ENCODE data around the gene ZBED6.
"Not testable (repeated sequence)": the region's sequence is repeated elsewhere in the genome, so short reads cannot be mapped to it uniquely, and the experiment has no call there.

The ZBED6 gene

DNA sequence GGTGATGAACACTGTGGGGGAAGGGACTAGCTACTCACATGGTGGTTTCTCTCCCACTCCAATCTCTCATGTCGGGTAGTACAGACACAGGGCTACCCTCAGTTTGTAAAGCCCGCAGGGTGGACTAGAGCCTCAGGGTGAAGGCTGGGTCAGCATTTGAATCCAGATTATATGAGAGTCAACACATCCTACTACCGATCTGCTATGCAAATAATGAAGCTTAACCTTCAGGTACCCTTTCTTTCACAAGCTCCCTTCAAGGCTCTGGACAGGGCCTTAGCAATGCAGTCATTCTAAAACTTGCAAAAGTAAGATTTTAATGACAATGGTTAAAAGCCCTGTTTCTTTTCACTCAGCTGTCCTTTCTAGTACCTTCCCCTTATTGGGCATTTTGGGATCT lies 5.5 kb upstream of the ZBED6 start:
- no peak for DNase-seq

DNA sequence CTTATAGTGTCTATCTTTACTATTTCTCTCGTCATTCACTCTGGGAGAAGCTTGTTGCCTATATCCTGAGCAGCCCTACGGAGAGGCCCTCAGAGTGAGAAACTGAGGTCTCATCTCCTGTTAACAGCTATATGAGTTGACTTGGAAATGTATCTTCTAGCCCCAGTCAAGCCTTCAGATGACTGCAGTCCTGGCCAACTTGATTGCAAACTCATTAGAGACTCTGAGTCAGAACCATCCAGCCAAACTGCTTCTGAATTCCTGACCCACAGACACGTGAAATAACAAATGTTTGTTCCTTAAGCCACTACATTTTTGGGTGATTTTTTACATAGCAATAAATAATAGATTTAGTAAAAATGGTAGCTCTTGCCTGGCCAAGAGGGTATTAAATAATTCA lies 3.9 kb upstream of the ZBED6 start:
- DNase-seq, result no peak

DNA sequence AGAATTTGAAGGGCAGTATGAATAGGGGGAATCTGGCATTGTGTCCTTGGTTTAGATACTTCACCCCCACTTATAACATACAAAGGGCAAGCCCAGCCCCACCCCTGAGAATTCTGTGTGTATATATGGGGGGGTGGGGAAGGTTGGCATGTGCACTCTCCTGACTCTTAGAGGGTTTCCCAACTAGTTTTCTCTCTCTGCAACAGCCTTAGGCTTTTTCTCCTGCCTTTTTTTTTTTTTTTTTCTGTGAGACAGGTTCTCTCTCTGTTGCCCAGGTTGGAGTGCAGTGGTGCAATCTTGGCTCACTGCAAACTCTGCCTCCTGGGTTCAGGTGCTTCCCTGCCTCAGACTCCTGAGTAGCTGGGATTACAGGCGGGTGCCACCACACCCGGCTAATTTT lies 2.9 kb upstream of the ZBED6 start:
- no peak for DNase-seq

GRCh38 chr1:203793561-203793960 lies 1.9 kb upstream of the ZBED6 start:
- DNase-seq, result not testable (repeated sequence)

DNA sequence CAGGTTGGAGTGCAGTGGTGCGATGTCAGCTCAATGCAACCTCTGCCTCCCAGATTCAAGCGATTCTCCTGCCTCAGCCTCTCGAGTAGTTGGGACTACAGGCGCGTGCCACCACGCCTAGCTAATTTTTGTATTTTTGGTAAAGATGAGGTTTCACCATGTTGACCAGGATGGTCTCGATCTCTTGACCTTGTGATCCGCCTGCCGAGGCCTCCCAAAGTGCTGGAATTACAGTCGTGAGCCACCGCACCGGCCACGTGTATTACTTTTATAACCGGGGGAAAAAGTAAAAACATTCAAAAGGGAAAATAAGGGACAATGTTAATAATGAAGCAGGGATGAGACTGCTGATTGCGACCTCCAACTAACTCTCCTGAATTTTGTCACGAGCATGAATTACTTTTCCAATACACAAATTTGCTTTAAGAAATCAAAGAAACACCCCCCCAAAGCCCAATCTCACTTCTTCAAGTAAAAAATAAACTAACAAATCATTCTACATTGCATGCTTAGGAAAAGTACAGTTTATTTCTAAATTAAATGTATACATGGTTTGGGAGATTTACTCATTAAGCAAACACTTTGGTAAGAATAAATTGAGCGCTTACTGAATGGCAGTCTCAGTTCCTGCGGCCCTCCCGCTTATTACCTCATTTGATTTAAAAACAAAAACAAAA lies 521 bp upstream of the ZBED6 start:
- DNase-seq, result no peak

DNA sequence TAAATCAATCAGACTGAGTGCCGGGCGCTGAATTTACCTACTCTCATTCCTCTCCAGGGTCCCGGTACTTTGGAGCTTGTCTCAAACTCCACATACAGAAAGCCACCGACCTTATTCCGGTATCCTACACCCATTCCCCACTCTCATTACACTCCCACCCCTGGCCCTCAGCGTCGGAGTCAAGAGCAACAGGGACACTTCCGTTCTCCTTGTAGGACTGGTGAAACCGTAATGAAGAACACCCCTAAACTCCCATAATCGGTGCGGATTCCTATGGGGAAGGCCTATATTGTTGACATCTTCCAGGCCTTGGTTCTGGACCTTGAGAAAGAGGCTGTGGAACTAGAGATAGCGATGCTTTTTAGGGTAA lies 798 bp downstream of the ZBED6 start:
- no peak for DNase-seq

GRCh38 chr1:203797216-203797615 lies 1.8 kb downstream of the ZBED6 start:
- DNase-seq, result no peak

DNA sequence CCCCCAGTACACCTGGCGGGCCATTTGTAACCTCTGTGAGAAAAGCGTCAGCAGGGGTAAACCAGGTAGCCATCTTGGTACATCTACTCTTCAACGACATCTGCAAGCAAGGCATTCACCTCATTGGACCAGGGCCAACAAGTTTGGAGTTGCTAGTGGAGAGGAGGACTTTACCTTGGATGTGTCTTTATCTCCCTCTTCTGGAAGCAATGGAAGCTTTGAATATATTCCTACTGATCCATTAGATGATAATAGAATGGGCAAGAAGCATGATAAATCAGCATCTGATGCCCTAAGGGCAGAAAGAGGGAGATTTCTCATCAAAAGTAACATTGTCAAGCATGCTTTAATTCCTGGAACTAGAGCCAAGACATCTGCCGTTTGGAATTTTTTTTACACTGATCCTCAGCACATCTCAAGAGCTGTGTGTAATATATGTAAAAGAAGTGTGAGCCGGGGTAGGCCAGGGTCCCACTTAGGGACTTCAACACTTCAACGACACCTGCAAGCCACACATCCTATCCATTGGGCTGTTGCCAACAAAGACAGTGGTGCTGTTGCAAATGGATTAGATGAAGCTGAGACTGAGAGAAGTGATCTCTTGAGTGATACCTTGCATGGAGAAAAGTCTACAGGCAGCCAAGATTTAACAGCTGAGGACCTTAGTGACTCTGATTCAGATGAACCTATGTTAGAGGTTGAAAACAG lies 2.7 kb downstream of the ZBED6 start:
- DNase-seq, result no peak

DNA sequence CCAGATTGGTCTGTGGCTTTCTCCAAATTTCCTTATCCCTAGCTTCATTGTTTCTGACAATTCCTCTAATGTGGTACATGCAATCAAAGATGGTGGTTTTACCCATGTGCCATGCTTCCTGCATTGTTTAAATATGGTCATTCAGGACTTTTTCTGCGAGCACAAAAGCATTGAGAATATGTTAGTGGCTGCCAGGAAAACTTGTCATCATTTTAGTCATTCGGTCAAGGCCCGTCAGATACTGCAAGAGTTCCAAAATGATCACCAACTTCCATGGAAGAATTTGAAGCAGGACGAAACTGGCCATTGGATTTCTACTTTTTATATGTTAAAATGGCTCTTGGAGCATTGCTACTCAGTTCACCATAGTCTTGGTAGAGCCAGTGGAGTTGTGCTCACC lies 3.7 kb downstream of the ZBED6 start:
- no peak for DNase-seq

- no peak for DNase-seq
These were observed 4.5 kb downstream of the ZBED6 start for GRCh38 chr1:203799971-203800370.

- no peak for DNase-seq
These were observed 10.3 kb downstream of the ZBED6 start for GRCh38 chr1:203805689-203806088.

- no peak for DNase-seq
These were observed 11.8 kb downstream of the ZBED6 start for GRCh38 chr1:203807196-203807595.

DNA sequence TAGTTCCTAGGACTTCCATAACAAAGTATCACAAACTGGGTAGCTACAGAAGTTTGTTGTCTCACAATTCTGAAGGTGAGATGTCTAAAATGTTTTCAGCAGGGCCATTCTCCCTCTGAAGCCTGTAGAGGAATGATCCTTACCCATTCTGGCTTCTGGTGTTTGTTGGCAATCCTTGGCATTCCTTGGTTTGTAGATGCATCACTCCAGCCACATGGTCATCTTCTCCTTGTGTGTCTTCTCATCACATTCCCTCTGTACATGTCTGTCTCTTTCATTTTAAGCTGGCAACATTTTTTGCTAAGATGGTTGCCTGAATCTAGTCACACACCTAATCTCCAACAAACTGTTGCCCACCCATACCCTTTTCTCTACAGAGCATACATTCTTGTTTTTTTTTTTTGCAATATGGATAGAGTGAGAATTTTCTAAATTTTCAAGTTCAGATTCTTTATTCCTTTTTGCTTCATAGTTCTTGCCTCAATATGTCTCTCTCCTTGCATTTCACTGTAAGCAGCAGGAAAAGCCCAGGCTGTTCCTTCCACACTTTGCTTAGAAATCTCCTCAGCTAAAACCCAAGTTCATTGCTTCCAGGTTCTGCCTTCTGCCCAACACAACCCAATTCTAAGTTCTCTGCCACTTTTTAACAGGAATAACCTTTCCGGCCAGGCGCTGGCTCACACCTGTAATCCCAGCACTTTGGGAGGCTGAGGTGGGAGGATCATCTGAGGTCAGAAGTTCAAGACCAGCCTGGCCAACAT lies 18.3 kb downstream of the ZBED6 start:
- no peak for DNase-seq

GRCh38 chr1:203818399-203818798 lies 23.0 kb downstream of the ZBED6 start:
- DNase-seq, result no peak

DNA sequence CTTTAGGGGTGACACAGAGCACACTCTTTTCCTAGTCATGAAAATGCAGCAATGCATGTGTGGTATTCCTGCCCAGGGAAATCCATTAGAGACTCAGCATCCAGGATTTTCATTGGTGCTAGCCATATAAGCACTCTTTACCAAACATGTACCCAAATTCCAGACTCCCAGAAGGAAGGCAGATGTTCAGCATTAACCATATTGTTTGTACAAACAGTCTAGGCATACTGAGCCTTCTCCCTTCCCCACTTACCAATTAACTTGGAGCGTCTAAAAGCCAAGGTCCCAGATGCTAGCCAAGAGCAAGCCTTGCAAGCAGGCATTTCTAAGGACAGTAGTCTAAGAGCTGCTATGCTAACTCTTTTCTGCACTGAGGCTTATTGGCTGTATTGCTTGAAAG lies 27.9 kb downstream of the ZBED6 start:
- no peak for DNase-seq

GRCh38 chr1:203826175-203826574 lies 30.8 kb downstream of the ZBED6 start:
- no peak for DNase-seq

DNA sequence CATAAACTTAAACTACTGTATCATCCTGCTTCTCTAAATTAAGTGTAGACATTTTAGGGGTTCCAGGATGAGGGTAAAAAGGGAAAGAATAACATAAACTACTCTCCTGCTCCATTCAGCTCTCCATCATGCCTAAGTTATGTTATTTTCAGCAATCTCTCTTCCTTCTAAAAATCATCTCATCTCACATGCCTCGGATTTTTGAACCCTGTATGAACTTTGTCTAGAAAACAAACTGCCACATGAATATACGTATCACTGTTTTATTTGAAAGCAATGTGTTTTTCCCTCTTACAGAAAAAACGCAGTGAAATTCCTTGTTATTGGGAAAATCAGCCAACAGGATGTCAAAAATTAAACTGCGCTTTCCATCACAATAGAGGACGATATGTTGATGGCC lies 32.6 kb downstream of the ZBED6 start:
- no peak for DNase-seq

GRCh38 chr1:203828503-203828902 lies 33.1 kb downstream of the ZBED6 start:
- DNase-seq, result no peak

- not testable (repeated sequence) for DNase-seq
These were observed 33.8 kb downstream of the ZBED6 start for GRCh38 chr1:203829247-203829646.

- DNase-seq, result no peak
These were observed 40.1 kb downstream of the ZBED6 start for GRCh38 chr1:203835476-203835875.

- DNase-seq, result no peak
These were observed 43.7 kb downstream of the ZBED6 start for GRCh38 chr1:203839081-203839480.

GRCh38 chr1:203840208-203840808 lies 44.9 kb downstream of the ZBED6 start:
- DNase-seq, result no peak

DNA sequence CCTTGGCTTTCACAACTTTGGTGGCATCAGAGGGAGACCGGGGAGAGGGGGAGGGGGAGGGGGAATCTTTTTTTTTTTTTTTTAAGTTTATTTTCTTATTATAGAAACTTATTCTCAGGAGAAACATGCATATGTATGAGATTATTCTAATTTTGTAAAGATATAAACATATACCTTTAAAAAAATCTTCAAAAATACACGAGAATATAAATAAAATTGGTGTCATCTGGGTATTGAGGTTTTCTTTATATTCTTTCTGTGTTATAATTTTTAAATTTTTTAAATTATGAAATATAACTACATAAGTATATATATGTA lies 47.1 kb downstream of the ZBED6 start:
- no peak for DNase-seq

GRCh38 chr1:203843435-203843834 lies 48.0 kb downstream of the ZBED6 start:
- no peak for DNase-seq

Measured in NCI-H2081 treated with DMSO at 0.1 percent for 48 hours (cell line).